Measurements from ENCODE around the gene PPP4R1.

Gene PPP4R1

DNA sequence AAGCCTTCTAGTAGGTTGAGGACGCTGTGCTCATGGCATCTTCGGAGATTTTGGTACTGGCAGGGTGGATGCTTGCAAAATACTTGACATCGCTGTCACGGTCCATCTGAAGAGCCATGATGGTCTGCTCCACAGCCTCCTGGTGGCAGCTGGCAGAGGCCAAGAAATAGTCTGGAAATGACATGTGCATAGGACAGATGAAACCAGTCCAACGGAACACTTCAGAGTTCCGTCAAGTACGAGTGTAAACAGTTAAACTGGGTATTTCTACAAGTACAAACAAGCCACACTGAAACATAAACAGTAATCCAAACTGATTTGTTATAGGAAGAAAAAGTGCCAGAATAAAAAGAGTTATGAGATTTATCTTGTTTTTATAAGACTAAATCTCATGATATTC lies 66.6 kb downstream of the PPP4R1 start:
- no peak for DNase-seq (ENCODE audit: low read depth in 2 of 2)

DNA sequence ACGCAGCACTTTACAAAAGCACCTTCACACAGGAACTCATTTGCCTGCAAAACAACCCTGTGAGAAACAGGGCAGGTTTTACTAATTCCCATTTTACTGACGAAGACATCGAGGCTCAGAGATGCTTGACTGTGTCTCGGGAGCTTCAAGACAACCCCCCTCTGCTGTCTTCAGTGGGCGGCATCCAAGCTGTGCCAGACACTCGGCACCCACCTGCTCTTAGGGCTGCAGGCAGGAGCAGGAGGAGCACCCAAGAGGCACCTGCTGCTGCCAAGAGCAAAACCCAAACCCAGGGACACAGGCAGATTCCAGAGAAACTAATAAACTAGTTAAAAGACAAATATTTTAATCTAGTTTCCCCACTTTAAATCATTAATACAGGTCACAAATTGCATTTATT lies 67.9 kb downstream of the PPP4R1 start:
- DNase-seq (ENCODE audit: low read depth in 2 of 2) = no peak

DNA sequence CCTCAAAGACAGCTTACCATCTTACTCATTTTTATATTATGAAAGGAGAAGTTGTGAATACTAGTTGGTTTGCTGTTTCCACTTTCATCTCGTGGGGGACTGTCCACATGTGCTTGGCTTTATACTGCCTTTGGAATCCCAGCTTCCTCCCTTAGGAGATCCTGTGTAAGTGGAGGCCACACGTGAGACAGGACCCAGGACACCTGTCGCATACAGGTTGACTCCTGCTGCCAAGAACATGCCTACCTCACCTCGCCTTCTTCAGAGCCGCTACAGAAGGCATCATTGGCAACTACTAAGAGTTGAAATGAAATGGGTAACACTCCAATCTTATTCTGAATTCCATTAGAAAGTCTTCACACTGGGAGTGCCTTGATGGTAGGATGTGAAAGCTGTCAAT lies 69.3 kb downstream of the PPP4R1 start:
- no peak for DNase-seq (ENCODE audit: low read depth in 2 of 2)

DNA sequence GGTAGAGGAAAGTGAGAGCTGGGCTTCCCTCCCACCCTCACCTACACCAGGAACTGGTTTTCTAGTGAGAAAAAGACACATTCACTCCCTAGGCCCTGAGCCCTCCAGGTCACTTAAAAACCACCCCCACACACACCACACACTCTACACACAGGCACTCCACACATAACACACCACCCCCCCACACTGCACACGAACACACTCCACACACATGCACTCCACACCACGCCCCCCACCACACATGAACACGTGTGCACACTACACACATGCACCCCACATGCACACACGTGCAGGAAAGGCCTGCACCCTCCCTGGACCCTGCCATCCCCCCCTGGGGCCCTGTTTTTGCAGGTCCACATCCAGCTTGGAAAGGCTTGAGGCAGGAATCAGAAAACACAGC lies 71.4 kb downstream of the PPP4R1 start:
- no peak for DNase-seq (ENCODE audit: low read depth in 2 of 2)

DNA sequence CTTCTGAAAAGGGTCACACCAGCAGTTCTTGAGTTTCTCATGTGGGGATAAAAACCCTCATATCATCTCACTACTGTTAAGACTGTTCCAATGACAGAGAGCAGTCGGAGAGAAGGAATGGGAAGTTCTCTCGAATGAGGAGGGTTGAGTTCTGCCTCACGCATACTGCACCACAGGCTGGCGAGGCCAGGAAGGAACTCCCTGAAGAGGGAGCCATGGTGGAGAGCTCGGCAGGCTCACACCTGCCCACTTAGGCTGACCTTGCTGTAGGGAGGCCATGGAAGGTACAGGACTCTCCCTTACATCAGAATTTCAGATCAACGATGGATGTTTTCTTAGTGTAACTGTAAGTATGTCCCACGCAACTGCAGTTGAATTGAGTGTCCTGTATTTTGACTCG lies 74.4 kb downstream of the PPP4R1 start:
- DNase-seq (ENCODE audit: low read depth in 2 of 2) = no peak

DNA sequence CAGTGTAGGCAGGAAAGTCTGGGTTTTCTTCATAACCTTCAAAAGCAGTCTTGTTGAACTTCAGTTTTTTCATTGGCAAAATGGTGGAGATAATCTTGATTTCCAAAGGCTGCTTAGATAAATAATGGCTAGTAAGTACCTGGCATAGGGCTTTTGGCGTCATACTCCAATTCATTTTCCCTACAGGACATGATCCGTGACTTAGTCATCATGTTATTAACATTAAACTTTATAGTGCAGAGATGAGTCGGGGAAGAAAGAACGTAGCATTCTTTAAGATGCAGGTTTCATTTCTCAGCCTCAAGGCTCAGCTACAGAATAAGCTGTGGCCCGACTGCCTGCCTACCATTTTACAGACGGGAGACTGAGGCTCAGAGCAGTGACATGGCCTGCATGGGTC lies 75.1 kb downstream of the PPP4R1 start:
- no peak for DNase-seq (ENCODE audit: low read depth in 2 of 2)

DNA sequence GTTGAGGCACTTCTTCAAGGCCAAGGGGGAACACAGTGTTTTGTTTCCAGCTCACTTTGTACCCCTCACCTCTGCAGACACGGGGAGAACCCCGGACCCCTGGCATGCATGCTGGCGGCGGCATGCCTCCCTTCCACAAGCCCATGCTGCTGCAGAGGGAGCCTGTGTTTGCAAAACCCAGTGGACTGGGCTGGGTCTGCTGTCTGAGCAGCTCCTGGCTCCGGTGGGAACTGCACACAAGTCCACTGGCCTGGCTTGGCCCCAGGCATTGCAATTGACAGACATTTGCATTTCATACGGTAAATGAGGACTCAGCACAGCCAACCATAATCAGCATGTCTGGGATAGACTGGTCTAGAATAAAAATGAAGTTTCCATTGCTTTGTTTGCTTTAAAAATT lies 76.7 kb downstream of the PPP4R1 start:
- no peak for DNase-seq (ENCODE audit: low read depth in 2 of 2)

DNA sequence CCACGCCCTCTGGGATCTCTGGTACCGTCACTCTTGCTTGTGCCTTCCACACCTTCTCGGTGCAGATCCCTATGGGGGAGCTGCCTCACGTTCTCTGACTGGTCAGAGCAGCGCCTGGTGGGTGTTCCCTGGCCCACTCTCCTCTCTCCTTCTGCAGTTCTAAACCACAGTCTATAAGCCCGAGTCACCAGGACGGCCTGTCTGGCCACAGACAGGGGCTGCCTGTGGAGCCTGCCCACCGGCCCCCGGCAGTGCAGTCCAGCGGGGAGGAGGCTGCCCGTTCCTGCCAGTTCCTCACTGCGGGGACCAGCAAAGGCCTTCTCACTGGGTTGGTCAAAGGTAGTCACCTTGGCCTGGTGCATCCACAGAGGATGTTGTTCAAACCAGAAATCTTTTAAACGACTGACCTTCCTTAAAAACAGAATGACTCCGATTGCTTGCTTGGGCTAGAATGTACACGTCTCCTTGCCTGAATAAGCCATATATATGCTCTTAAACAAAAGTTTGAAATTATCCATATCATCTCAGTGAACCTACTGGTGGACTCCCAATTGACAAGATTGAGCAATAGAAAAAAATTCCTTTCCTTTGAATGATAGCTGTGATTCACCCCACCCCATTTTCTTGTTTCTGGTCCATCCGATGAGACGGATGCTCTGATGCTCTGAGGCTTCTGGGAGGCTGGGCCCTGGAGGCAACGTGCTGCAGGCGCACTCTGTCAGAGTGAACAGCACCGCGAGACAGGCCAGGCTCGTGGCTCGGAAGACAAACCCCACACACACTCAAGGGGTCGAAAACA lies 77.8 kb downstream of the PPP4R1 start:
- DNase-seq (ENCODE audit: low read depth in 2 of 2) = no peak

DNA sequence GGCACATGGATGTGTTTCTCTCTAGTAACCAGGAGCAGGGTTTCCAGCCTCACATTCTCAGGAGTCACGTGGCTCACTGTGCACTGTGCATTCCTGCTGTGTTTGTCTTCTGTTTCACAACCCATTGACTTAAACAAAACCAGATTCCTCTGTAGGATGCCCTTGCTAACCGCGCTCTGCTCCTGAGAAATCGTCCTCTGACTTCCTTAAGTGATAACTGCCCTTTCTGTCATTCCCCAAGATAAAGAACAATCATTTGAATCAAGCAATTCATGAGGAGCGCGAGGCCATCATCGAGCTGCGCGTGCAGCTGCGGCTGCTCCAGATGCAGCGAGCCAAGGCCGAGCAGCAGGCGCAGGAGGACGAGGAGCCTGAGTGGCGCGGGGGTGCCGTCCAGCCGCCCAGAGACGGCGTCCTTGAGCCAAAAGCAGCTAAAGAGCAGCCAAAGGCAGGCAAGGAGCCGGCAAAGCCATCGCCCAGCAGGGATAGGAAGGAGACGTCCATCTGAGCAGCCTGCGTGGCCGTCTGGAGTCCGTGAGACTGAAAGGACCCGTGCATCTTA lies 78.8 kb downstream of the PPP4R1 start:
- no peak for DNase-seq (ENCODE audit: low read depth in 2 of 2)

DNA sequence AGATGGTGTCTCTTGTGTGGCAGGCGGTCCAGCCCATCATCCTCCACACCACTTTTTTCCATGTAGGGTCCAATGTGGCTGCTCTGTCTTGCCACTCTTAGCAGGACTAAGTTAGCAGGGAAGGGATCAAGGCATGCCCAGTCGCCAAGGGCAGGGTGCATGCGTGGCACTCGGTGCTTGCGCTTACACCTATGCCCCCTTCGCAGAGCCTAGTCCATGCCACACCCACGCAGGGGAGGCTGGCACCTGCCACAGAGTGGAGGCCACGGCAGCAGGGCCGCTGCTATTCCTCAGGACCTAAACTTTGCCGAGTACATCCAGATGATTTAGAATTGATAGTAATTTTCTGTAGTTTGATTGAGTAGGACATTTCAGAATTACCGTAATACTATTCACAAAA lies 79.5 kb downstream of the PPP4R1 start:
- no peak for DNase-seq (ENCODE audit: low read depth in 2 of 2)

DNA sequence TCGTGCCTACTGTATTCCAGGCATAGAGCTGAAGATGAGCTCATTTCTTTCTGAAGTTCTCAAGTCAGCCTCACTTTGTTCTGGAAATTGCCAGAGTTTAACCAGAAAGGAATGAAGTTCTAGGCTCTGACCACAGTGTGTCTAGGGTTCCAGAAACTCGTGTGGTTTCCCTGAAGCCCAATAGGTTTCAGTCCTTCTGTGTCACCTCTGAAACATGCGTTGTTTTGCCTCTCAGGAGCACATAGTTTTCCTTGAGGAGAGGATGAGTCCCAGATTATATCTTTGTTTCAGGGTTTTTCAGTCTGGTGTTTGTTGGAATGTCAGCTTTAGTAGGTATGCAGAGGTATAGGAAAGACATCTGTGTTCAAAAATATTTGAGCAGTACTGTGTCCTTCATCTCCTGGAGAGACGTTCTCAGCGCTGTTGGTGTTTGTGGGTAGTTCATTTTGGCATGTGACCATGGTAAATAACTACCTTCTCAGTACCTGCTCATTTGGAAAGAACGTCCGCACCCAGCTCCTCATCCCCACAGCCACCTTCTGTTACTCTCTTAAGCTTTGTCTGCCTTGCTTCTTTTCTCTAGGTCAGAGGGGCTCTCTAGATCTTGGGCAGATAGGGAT lies 82.5 kb downstream of the PPP4R1 start:
- DNase-seq (ENCODE audit: low read depth in 2 of 2) = no peak

DNA sequence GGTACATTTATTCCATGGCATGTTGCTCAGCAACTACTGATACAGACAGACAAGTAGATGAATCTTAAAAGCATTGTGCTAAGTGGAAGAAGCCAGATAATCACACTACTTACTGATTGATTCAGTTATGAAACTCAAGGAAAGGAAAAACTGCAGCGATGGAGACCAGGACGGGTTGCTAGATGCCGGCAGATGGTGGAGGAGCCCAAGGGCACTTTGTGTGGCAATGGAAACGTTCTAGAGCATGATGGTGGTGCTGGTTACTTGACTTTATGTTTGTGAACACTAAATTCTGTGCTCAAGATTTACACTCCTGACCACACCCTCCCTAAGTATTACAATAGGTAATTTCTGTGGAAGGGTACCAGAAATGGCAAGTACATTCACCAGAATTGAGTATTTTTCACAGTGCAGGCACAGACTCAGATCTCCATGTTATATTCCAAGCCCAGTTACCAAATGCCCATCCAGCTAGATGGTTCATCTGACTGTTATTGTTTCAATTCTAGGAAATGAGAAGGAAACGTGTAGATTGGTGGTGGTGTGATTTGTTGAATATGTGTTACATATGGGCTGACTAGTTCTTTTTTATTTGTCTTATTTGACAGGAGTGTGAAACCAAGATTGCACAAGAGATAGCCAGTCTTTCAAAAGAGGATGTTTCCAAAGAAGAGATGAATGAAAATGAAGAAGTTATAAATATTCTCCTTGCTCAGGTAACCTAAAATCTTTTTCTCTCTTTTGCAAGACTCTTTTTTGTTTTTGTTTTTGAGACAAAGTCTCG lies 83.9 kb downstream of the PPP4R1 start:
- DNase-seq (ENCODE audit: low read depth in 2 of 2) = no peak

DNA sequence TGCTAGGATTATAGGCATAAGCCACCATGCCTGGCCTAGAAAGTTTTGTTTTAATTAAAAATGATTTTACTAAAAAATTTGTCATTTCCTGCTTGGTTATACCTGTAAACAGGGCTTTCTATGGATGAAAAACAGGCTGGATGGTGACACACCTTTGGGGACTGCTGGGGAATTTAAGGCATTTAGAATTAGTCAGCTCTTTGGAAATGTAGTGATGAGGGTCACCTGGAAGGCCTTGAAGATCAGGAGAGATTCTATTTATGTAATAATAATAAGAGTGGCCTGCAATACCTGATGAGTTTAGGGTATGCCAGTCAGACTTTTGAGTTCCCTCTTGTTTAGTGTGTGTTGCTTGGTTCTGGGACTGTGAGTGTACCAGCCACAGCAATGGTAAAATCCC lies 87.9 kb downstream of the PPP4R1 start:
- DNase-seq (ENCODE audit: low read depth in 2 of 2) = no peak

DNA sequence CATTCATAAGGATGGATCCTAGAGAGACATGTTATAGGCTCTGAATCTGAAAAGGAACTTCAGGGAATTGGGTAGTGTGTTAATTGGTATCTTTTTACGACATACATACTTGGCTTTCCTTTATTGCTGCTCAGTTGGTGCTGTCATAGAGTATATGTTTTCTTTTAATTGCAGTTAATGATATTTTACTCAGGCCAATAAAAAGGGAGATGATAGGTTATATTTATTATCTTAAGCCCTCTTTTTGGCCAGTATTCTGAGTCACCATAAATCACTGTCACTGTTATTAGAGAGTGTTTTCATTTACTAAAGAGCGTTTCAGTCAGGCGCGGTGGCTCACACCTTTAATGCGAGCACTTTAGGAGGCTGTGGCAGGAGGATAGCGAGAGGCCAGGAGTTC lies 91.4 kb downstream of the PPP4R1 start:
- DNase-seq (ENCODE audit: low read depth in 2 of 2) = no peak

DNA sequence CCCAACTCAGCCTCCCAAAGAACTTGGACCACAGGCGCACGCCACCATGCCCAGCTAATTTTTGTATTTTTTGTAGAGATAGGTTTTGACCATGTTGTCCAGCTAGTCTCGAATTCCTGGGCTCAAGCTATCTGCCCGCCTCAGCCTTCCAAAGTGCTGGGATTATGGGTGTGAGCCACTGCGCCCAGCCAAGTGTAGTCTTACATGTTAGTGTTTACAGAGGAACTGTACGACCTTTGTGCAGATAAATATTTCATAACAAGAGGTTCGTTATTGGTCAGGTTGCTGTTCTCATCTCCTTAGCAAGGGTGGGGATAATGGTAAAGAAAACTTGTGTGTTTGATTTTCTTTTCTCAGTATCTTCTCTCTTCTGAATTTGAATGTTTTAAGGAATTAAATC lies 92.6 kb downstream of the PPP4R1 start:
- no peak for DNase-seq (ENCODE audit: low read depth in 2 of 2)

DNA sequence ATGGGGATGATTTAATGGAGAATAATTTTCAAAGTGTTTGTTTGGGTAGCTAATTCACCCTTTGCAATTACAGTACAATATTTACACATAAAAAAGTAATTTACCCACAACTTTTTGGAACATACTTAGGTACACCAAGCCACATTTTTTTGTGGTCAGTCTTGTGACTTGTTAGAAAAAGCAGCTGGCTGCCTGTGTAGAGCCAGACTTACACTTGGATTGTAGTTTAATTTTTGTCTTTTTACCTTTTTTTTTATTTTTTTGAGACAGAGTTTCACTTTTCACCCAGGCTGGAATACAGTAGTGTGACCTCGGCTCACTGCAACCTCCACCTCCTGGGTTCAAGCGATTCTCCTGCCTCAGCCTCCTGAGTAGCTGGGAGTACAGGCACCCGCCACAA lies 93.7 kb downstream of the PPP4R1 start:
- DNase-seq (ENCODE audit: low read depth in 2 of 2) = no peak

DNA sequence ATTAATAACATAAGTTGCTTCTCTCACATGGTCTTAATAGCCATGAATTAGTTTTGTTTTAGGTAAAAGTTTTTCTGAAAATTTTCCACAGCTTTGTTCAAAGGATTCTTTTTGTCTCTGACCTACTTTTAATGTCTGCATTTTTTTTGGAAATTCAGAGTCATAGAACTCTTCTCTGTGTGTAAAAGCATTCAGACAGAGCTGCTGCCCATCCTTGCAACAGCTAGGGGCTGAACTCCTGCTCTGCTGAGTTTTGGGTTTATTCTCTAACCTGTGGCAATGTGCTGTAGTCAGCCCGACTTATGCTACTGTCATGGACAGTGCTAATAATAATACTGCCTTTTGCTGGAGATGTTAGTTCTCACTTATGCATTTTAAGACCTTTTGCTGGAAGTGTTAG lies 95.0 kb downstream of the PPP4R1 start:
- DNase-seq (ENCODE audit: low read depth in 2 of 2) = no peak

DNA sequence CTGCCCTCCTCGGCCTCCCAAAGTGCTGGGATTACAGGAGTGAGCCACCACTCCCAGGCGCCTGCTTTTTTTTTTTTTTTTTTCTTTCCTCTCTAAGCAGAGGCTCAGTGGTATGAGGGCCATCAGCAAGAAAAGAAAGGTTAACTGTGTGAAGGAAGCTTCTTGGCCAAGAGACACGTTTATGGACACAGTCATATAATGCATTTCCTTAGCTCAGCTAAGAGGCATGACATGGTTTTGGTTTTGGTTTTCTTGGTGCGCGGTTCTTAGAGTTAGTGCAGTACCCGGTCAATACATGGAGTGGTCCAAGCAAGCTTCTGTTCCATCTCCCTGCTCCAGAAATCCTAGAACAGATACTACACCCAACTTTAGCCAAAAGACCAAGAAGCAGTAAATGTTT lies 96.5 kb downstream of the PPP4R1 start:
- no peak for DNase-seq (ENCODE audit: low read depth in 2 of 2)

DNA sequence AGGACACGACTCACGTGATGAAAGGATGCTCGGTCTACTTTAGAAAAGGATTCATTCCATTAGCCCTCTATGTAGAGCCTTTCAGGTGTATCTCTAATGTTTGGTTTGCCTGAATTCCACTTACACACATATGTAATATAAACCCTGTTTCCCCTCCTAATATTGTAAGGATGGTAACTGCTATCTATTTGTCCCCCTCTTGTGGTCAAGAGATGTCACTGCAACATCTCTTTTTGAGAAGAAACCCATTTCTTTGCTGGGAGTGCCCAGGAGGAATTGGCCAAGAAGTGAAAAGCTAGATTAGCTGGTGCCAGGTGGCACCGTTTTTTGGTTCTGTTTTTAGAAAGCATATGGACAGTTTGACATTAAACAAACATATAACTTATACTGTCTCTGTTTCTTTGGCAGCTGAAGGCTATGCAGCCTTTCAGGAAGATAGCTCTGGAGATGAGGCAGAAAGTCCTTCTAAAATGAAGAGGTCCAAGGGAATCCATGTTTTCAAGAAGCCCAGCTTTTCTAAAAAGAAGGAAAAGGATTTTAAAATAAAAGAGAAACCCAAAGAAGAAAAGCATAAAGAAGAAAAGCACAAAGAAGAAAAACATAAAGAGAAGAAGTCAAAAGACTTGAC lies 97.8 kb downstream of the PPP4R1 start:
- no peak for DNase-seq (ENCODE audit: low read depth in 2 of 2)

DNA sequence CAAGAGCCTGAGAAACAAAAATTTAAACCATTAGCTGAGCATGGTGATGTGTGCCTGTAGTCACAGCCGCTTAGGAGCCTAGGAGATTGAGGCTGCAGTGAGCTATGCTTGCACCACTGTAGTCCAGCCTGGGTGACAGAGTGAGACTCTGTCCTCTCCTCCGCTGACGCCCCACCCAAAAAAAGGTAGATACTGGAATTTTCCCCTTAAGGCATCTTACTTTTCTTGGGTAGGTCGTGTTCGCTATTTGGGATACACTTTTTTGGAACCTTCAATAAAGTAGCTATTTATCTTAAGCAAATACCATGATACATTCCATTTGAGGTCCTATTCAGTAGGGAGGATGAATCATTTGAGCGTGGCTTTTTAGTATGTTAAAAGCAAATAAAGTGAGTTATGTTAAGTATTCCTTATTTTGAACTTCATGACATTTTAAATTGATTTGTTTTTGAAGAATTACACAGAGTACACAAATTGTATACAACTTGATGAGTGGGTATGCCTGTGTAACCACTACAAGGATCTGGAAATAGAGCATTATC lies 100.3 kb downstream of the PPP4R1 start:
- no peak for DNase-seq (ENCODE audit: low read depth in 2 of 2)

DNA sequence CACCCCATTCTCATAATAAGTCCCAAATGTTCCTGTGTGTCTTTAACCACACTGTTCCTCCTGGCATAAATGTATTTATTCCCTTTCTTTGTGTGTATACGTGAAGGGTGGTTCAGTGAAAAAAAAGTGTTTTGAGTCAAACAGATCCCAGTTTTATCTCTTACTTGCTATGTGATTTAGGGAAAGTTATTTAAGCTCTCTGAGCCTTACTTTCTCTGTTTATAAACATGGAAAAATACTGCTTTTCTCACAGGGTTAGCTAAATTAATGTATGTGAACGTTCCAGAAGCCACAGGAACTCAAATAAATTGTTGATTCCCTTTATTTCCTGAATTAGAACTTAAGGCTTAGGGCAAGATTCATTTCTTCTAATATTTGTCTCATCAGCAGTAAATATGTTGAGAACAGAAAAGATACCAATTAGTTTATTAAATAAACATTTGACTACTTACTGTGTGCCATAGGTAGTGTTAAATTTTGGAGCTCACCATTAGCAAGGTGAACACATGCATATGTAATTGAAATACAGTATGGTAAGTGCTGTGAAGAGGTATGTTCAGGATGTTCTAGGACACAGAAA lies 105.8 kb downstream of the PPP4R1 start:
- DNase-seq (ENCODE audit: low read depth in 2 of 2) = no peak

All from stimulated activated CD4-positive, alpha-beta T cell treated with anti-CD3 and anti-CD28 coated beads, Interleukin-4, amount 100 ng/mL, for 48 hours (primary cell).